DND-41 (cell line): ENCODE measurements around the gene PARN.

Experiments used
- ATAC-seq: fragments of 200-7000 bp; cut with Tn5 transposase; 3 replicates; pipeline ENCODE4 v1.9.1; 2021; ENCODE audit warnings: low read depth; ENCODE audit not compliant: insufficient read depth
- DNase-seq: peaks from one replicate; pipeline ENCODE4 v3.0.0-alpha.2; 2020
- H2AFZ ChIP-seq: 2 replicates; pipeline ENCODE4 v1.6.0; 2012; ENCODE audit warnings: low read depth, low read length
- H3K27ac ChIP-seq: 2 replicates; pipeline ENCODE4 v1.5.1; 2012; ENCODE audit warnings: low read length, inconsistent platforms
- H3K27me3 ChIP-seq: fragments of 200-600 bp; sonication (generic); 2 replicates; pipeline ENCODE4 v1.6.0; 2012; ENCODE audit warnings: low read length, mild to moderate bottlenecking, inconsistent platforms; ENCODE audit not compliant: insufficient read depth, poor library complexity
- H3K36me3 ChIP-seq: 2 replicates; pipeline ENCODE4 v1.5.1; 2012; ENCODE audit warnings: low read length, inconsistent platforms; ENCODE audit not compliant: insufficient read depth
- H3K4me1 ChIP-seq: 2 replicates; pipeline ENCODE4 v1.5.1; 2012; ENCODE audit warnings: mild to moderate bottlenecking, low read length; ENCODE audit not compliant: insufficient read depth
- H3K4me2 ChIP-seq: 2 replicates; pipeline ENCODE4 v1.6.0; 2012; ENCODE audit warnings: mild to moderate bottlenecking, moderate library complexity, low read length, inconsistent platforms; ENCODE audit not compliant: insufficient read depth
- H3K4me3 ChIP-seq, 2 experiments: fragments of 200-600 bp in 1 of 2; shearing (Covaris generic) in 1 of 2; 2 replicates each; pipeline ENCODE4 v1.5.1; 2012 to 2016; ENCODE audit warnings: inconsistent platforms in 2 of 2, low read length in 2 of 2, mild to moderate bottlenecking in 2 of 2, low read depth in 1 of 2, moderate library complexity in 1 of 2
- H3K79me2 ChIP-seq: 2 replicates; pipeline ENCODE4 v1.6.0; 2012; ENCODE audit warnings: low read length, inconsistent platforms; ENCODE audit not compliant: insufficient read depth
- H3K9ac ChIP-seq: 2 replicates; pipeline ENCODE4 v1.6.0; 2012; ENCODE audit warnings: low read depth, mild to moderate bottlenecking, inconsistent platforms, low read length, moderate library complexity
- H3K9me3 ChIP-seq: 2 replicates; pipeline ENCODE4 v1.5.1; 2012; ENCODE audit warnings: low read length, moderate library complexity, mild to moderate bottlenecking, inconsistent platforms; ENCODE audit not compliant: insufficient read depth, severe bottlenecking
- H4K20me1 ChIP-seq: 2 replicates; pipeline ENCODE4 v1.6.0; 2012; ENCODE audit warnings: low read length; ENCODE audit not compliant: insufficient read depth
- EZH2 ChIP-seq: IDR thresholded peaks from 3 replicates; pipeline ENCODE4 v1.6.1; 2012; ENCODE audit warnings: borderline replicate concordance, low read depth, mild to moderate bottlenecking, moderate library complexity, low read length, inconsistent platforms; ENCODE audit not compliant: severe bottlenecking
- TF ChIP-seq, protein P1 (sequence below): IDR thresholded peaks from 2 replicates; pipeline ENCODE4 v1.5.1; 2012; ENCODE audit warnings: borderline replicate concordance, low read length, moderate library complexity, mild to moderate bottlenecking; ENCODE audit not compliant: poor library complexity, severe bottlenecking; ENCODE audit errors: extremely low read depth

PARN gene

DNA sequence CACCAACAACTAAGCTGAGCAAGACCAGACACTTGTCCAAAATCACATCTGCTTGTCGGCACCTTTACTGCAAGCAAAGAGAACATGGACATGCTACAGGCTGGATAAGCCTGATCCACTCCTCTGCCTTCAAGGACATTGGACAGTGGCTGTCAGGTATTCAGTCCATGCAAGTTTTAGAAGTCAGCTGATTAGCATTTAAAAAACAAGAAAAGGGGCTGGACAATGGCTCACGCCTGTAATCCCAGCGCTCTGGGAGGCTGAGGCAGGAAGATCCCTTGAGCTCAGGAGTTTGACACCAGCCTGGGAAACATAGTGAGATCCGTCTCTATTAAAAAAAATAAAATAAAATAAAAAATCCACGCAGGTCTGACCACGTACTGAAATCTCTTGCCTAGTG, 20.3 kb downstream of the PARN start:
- Histone ChIP-seq H3K36me3 (peaks cover 87% of the 10 kb centered on the region), H3K9me3 (no peaks in the 10 kb centered on the region), H3K27ac (no peak overlapping the region), H3K4me3 (no peak overlapping the region), H3K9ac (no peak overlapping the region), H4K20me1 (no peaks in the 10 kb centered on the region), H3K27me3 (no peaks in the 10 kb centered on the region), H3K79me2 (0 out of 2 replicates have a peak, but pooled peaks cover 3% of the 10 kb centered on the region), H3K4me2 (no peak overlapping the region), H2AFZ (no peak overlapping the region), H3K4me1 (no peaks in the 10 kb centered on the region)
- DNase-seq (no peak), ATAC-seq (no peak)
- TF ChIP-seq EZH2 = no peak
- TF ChIP-seq, protein P1, sequence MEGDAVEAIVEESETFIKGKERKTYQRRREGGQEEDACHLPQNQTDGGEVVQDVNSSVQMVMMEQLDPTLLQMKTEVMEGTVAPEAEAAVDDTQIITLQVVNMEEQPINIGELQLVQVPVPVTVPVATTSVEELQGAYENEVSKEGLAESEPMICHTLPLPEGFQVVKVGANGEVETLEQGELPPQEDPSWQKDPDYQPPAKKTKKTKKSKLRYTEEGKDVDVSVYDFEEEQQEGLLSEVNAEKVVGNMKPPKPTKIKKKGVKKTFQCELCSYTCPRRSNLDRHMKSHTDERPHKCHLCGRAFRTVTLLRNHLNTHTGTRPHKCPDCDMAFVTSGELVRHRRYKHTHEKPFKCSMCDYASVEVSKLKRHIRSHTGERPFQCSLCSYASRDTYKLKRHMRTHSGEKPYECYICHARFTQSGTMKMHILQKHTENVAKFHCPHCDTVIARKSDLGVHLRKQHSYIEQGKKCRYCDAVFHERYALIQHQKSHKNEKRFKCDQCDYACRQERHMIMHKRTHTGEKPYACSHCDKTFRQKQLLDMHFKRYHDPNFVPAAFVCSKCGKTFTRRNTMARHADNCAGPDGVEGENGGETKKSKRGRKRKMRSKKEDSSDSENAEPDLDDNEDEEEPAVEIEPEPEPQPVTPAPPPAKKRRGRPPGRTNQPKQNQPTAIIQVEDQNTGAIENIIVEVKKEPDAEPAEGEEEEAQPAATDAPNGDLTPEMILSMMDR = no peak

DNA sequence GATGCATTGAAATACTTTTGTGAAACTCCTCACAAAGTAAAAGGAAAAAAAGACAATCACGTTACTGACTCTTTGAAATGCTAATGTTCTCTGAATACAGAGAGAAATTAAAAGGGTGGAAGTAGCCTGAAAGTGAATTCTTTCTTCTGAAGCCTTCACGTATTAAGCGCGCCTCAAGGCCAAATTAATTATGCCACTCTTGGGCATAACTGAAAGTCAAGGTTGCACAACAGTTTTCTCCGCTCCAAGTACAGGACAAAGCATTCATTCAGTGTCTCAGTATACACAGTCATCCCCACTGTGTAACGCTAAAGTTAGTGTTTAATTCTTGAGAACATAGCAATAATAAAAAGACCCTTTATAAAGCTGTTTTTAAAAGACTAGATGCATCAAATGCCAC, 21.5 kb downstream of the PARN start:
- peaks cover 84% of the 10 kb centered on the region for H3K36me3 ChIP-seq

DNA sequence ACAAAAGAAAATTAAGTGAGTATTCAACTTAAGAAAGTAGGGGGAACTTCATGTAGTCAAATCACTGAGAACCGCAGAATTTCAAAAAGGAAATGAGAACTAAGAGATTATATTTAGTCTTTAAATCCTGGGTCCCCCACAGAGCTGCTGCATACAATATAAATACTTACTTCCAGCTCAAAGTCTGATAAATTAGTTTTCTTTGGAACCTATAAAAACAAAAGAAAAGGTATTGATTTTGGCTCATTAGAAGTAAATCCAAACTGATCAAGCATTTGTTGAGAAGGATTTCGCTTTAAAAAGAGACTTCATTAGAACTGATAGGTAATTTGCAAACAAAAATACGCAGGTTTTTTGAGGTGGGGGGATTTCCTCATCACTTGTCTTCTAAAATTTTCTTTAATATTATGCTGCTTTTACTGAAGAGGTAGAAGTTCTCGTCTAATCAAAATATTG, 21.9 kb downstream of the PARN start:
- H3K27ac ChIP-seq = no peak overlapping the region
- no peak for DNase-seq
- H4K20me1 ChIP-seq = no peaks in the 10 kb centered on the region; the same call in 1 of the 2 replicates
- no peak for ATAC-seq
- H3K4me2 ChIP-seq = no peak overlapping the region
- no peak for TF ChIP-seq EZH2
- TF ChIP-seq, protein P1 = no peak
- no peaks in the 10 kb centered on the region for H3K4me1 ChIP-seq
- no peaks in the 10 kb centered on the region for H3K27me3 ChIP-seq
- H3K9ac ChIP-seq = no peak overlapping the region
- H2AFZ ChIP-seq = no peak overlapping the region
- H3K9me3 ChIP-seq = no peaks in the 10 kb centered on the region
- no peak overlapping the region for H3K4me3 ChIP-seq
- 0 out of 2 replicates have a peak, but pooled peaks cover 2% of the 10 kb centered on the region for H3K79me2 ChIP-seq
- peaks cover 84% of the 10 kb centered on the region for H3K36me3 ChIP-seq

More for the DNA sequence above, 21.5 kb downstream of the PARN start:
- no peak overlapping the region for H3K9ac ChIP-seq
- H3K9me3 ChIP-seq = no peaks in the 10 kb centered on the region
- no peak overlapping the region for H3K4me2 ChIP-seq
- H4K20me1 ChIP-seq = no peaks in the 10 kb centered on the region
- H3K27ac ChIP-seq = no peak overlapping the region
- no peaks in the 10 kb centered on the region for H3K4me1 ChIP-seq
- DNase-seq (no peak), ATAC-seq (no peak)
- TF ChIP-seq, protein P1 = no peak
- no peak overlapping the region for H3K4me3 ChIP-seq
- no peak overlapping the region for H2AFZ ChIP-seq
- H3K79me2 ChIP-seq = 0 out of 2 replicates have a peak, but pooled peaks cover under 1% of the 10 kb centered on the region
- no peaks in the 10 kb centered on the region for H3K27me3 ChIP-seq

DNA sequence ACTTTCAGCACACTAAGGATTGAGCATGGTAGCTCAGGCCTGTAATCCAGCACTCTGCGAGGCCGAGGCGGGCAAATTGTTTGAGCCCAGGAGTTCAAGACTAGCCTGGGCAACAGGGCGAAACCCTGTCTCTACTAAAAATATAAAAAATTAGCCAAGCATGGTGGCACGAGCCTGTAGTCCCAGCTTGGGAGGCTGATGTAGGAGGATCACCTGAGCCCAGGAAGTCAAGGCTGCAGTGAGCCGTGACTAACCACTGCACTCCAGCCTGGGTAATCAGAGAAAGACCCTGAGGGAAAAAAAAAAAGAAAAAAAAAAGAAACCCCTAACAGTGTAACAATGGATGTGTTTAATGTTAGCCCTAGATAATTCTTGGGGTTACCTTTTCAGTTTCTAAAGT, 24.0 kb downstream of the PARN start:
- Histone ChIP-seq H3K4me1 (no peaks in the 10 kb centered on the region), H3K9ac (no peak overlapping the region), H3K4me3 (no peak overlapping the region), H3K9me3 (no peaks in the 10 kb centered on the region), H3K36me3 (peaks cover 84% of the 10 kb centered on the region), H3K4me2 (no peak overlapping the region), H3K27me3 (no peaks in the 10 kb centered on the region), H2AFZ (no peak overlapping the region), H4K20me1 (no peaks in the 10 kb centered on the region; the same call in 1 of the 2 replicates), H3K27ac (no peak overlapping the region), H3K79me2 (0 out of 2 replicates have a peak, but pooled peaks cover 2% of the 10 kb centered on the region)
- TF ChIP-seq, protein P1 = no peak
- TF ChIP-seq EZH2 = no peak
- DNase-seq (no peak), ATAC-seq (no peak)
